K562 treated with DMSO at 1 percent for 4 hours (cell line): ENCODE measurements around the gene PAK1. TPM values are rescaled to one million over a fixed set of nuclear protein-coding genes. Genes with fewer than 3 reads are reported as not detected.

Experiments
- total RNA-seq: library from RNA; unstranded; fragments of 300-600 nt; gene quantifications from 2 replicates; pipeline ENCODE4 v1.2.3, GENCODE V29; 2022; ENCODE audit not compliant: insufficient read depth

PAK1 gene
- total RNA-seq: 3.5 and 6.1 TPM in 2 replicates

DNA sequence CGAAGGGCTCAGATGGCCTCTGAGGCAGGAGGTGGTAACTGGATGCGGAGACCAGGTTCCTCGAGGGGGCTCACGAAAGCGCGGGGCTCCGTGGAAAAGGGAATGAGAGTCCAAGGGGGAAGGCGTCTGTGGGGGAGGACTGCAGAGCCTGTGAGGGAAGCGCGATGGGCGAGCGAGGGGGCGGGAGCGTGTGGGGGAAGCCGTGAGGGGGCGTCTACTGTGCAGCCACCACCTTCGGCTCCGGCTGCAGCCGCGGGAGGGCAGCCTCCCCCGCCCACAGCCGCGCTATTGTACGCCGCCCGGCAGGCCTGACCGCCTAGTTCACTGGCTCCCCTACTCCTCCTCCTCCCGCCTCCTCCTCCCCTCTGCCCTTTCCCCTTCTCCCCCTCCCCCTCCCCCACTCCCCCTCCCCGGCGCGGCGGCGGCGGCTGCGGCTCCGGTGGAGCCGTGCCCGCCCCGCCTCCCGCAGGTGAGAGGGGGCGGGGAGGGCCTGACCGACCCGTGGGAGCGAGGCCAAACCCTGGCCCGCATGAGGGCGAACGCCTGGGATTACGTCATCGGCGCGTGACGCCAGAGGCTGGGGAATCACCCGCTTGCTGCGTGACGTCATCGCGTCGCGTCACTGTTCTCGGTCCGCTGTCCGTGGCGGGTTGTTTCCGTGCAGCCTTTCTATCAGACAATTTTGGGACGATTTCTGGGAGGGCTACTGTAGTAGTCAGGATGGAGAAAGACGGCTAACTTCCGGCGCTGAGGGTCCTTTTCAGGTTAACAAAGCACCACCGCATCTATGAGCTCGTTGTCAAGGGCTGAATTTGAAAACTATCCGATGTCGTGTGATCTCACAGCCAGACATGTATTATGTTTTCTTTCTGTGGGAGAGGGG lies at the start of gene PAK1:
TSS of gene PAK1 (minus strand) at position 294 of the 883 bp plus-strand sequence. CDS start 81,574 bp downstream, outside the sequence.

DNA sequence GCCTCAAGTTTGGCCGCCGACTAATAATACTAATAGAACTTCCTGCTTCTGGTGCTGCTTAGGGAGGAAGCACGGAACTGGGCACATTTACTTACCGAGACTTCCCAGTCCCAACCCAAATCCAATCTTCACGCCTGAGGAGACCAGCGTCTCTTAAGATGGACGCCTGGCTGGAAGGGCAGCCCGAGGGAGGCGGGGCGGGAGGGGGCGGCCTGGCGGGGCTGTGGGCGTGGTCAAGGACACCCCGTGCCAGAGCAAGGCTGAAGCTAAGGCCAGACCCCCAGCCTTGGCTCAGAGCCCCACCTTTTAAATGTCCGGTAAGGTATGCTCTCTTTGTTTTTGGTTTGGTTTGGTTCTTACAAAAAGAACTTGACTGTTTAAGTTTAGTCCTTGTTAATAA lies 172.4 kb downstream of the PAK1 start, which contains the start of gene GDPD4:
TSS of gene GDPD4 (minus strand) at position 177 of the 400 bp plus-strand sequence. CDS start 16,549 bp downstream, outside the sequence.

Other genes starting within 250 kb of the PAK1 start
- 3.1 TPM in 1 of 2 replicates, not detected in the other for gene GDPD4, start 172.4 kb downstream of the PAK1 start, total RNA-seq
- gene AQP11, start 115.9 kb upstream of the PAK1 start, total RNA-seq: 1.0 TPM in 1 of 2 replicates, not detected in the other
- 121 and 163 TPM in 2 replicates for gene CLNS1A, start 163.7 kb upstream of the PAK1 start, total RNA-seq